ENCODE results near the gene MYEOV. TPM values are rescaled to one million over a fixed set of nuclear protein-coding genes. Genes with fewer than 3 reads are reported as not detected.

The MYEOV gene
- total RNA-seq, 4 donors from 2014 or later, result 0.35 to 1.4 TPM; not detected in 2

DNA sequence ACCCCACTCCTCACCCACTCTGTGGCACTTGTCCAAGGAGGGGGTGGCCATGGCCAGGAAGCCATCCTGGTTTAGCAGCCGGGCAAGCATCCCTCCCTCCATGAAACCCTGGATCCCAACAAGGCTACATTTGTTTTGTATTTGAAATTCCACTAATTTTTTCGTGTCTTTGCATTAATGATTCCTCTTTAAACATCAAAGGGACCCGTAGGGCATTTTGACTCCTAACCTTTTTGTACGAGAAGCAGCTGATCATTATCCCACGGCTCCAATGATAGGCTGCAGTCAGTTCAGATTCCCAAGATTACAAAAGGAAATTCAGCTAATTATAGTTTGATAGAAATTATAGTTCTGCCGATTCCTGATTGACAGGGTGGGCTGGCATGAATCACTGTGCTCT lies 10.7 kb downstream of the MYEOV start:
- no peak for DNase-seq
- TF ChIP-seq POLR2A (IDR thresholded peaks at IDR 0.05), result no peak
- TF ChIP-seq, protein P1, sequence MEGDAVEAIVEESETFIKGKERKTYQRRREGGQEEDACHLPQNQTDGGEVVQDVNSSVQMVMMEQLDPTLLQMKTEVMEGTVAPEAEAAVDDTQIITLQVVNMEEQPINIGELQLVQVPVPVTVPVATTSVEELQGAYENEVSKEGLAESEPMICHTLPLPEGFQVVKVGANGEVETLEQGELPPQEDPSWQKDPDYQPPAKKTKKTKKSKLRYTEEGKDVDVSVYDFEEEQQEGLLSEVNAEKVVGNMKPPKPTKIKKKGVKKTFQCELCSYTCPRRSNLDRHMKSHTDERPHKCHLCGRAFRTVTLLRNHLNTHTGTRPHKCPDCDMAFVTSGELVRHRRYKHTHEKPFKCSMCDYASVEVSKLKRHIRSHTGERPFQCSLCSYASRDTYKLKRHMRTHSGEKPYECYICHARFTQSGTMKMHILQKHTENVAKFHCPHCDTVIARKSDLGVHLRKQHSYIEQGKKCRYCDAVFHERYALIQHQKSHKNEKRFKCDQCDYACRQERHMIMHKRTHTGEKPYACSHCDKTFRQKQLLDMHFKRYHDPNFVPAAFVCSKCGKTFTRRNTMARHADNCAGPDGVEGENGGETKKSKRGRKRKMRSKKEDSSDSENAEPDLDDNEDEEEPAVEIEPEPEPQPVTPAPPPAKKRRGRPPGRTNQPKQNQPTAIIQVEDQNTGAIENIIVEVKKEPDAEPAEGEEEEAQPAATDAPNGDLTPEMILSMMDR (IDR thresholded peaks at IDR 0.05), result no peak
- no peak overlapping the region for H3K4me3 ChIP-seq
- H3K36me3 ChIP-seq, result no peaks in the 10 kb centered on the region
- H3K9me3 ChIP-seq, result no peaks in the 10 kb centered on the region
- no peaks in the 10 kb centered on the region for H3K27me3 ChIP-seq
- H3K4me1 ChIP-seq, result no peaks in the 10 kb centered on the region
- no peak overlapping the region for H3K27ac ChIP-seq
- intact Hi-C loops (cut with DNase I; ENCODE audit: low total_unique reads), result no loop called here

DNA sequence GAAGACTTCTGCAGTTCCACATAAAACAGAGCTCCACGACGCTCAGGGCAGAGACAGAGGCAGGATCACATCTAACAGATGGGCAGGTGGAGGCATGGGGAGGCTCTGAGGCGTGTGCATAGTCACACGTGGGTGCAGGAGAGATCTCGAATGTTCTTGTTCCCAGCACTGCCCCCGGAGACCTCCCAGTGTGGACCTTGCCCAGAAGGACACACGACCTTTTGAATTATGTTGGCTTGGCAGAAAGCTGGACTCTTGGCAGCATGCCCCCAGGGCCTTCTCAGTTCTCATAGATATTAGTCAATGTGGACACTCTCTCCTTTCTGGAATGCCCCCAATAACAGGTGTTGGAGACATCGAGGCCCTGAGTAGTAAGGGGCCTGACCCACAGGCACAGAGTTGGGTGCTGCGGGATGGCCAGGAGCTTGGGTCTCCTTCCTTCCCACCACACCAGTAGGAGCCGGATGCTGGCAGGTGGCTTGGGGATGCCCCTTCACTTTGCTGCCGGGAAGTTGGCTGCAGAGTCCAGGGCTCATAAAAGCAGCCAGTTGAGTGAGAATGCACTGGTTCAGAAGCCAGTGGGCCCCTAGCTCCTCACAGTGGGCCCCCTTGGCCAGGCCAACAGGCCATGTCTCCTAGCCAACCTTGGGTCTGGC lies 12.1 kb downstream of the MYEOV start:
- TF ChIP-seq POLR2A (IDR thresholded peaks at IDR 0.05), result no peak
- TF ChIP-seq, protein P1 (IDR thresholded peaks at IDR 0.05), result no peak
- no peaks in the 10 kb centered on the region for H3K27me3 ChIP-seq
- DNase-seq, result no peak
- H3K27ac ChIP-seq, result no peak overlapping the region
- intact Hi-C loops (cut with DNase I; ENCODE audit: low total_unique reads), result no loop called here
- H3K9me3 ChIP-seq, result no peaks in the 10 kb centered on the region
- H3K4me1 ChIP-seq, result no peaks in the 10 kb centered on the region
- H3K4me3 ChIP-seq, result no peak overlapping the region
- no peaks in the 10 kb centered on the region for H3K36me3 ChIP-seq

DNA sequence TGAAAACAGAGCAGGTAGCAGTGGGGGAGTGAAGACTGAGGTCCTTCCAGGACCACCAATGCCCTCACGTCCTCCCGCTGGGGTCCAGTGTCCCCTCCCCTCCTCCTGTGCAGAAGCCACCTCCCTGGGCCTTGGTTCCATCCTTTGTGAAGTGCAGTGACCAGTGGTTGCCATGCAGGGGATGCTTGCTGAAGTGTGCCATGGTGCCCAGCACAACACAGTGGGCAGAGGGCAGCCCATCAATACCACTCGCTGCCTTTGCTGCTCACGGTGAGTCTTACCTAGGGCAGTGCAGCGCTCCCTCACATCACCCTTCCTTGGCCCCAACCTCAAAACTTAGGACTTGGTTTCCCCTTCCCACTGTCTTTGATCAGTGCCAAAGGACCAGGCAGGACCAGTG lies 12.9 kb downstream of the MYEOV start:
- Histone ChIP-seq H3K27ac (no peak overlapping the region), H3K4me1 (no peaks in the 10 kb centered on the region), H3K36me3 (no peaks in the 10 kb centered on the region), H3K4me3 (no peak overlapping the region), H3K27me3 (no peaks in the 10 kb centered on the region), H3K9me3 (no peaks in the 10 kb centered on the region)
- intact Hi-C loops (cut with DNase I; ENCODE audit: low total_unique reads), result no loop called here
- TF ChIP-seq, protein P1 (IDR thresholded peaks at IDR 0.05), result no peak
- TF ChIP-seq POLR2A (IDR thresholded peaks at IDR 0.05), result no peak
- no peak for DNase-seq

DNA sequence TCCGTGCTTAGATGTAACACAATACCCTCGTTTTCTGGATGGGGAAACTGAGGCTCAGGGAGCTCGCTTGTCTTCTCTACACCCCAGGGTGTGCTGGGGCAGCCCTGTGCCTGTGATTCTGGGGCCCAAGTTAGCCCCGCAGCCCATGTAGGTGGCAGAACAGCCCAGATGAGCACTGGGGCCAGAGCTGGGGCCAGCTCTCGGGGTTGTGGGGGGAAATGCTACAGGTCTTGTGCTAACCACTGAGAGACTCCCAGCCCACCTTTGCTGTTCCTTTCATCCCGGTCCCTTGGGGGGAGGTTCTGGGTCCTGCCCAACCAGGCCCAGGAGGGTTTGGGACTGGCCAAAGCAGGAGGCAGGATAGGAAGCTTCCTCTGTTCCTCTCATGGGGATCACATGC lies 13.5 kb downstream of the MYEOV start:
- no peak for DNase-seq
- no peaks in the 10 kb centered on the region for H3K9me3 ChIP-seq
- H3K4me3 ChIP-seq, result no peak overlapping the region

DNA sequence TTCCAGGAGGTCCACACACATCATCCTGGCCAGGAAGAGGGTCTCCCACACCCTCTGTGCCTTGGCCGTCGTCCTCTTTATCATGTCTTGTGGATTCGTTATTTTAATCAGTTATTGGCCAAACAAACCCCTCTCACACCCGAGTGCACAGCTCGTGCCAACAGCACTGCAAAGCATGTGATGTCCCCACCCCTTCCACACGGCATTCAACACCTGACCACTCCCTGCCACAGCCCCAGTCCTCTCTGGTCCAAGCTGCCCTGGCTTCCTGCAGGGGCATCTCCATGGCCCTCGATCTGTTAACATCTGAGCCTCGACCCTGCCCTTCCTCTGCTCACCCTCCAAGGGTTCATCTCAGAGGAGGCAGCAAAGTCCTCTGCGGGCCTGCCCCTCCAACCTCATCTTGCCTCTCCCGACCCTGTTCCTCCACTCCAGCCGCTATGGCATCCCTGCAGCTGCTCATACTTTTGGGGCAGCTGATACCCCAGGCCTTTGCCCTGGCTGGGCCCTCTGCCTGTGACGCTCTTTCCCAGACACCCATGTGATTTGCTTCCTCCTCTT lies 14.0 kb downstream of the MYEOV start:
- H3K36me3 ChIP-seq, result no peaks in the 10 kb centered on the region
- no peak for DNase-seq
- H3K27ac ChIP-seq, result no peak overlapping the region
- TF ChIP-seq, protein P1 (IDR thresholded peaks at IDR 0.05), result no peak
- TF ChIP-seq POLR2A (IDR thresholded peaks at IDR 0.05), result no peak
- no peak overlapping the region for H3K4me3 ChIP-seq
- H3K27me3 ChIP-seq, result no peaks in the 10 kb centered on the region
- intact Hi-C loops (cut with DNase I; ENCODE audit: low total_unique reads), result no loop called here
- no peaks in the 10 kb centered on the region for H3K9me3 ChIP-seq
- no peaks in the 10 kb centered on the region for H3K4me1 ChIP-seq

More for the DNA sequence above, 13.5 kb downstream of the MYEOV start:
- Histone ChIP-seq H3K36me3 (no peaks in the 10 kb centered on the region), H3K27me3 (no peaks in the 10 kb centered on the region), H3K4me1 (no peaks in the 10 kb centered on the region), H3K27ac (no peak overlapping the region)
- intact Hi-C loops (cut with DNase I; ENCODE audit: low total_unique reads), result no loop called here
- TF ChIP-seq POLR2A (IDR thresholded peaks at IDR 0.05), result no peak
- TF ChIP-seq, protein P1 (IDR thresholded peaks at IDR 0.05), result no peak

All from uterus (tissue), 4 donors.